Measurements from ENCODE around the gene G0S2.

Gene G0S2

DNA sequence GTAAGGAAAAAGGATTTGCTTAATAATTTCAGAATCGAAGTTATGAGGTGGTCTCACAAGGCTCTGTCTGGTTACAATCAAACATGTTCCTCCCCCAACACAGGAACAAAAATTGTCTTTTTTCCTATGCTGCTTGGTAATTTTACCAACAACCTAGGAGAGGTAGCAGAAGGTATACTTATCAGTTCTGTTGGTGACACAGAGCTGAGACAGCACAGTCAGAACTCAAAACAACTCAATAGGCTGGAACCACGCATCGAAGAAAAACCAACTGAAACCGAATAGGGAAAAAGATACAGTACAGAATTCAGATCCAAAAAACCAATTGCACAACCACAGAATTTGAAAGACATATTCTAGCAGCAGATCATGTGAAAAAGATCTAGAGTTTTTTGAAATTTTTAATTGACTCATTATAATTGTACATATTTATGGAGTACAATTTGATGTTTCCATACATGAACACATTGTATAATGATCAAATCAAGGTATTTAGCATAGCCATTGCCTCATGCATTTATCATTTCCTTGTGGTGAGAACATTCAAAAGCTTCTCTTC, 3.8 kb downstream of the G0S2 start:
- H3K4me1 ChIP-seq (ENCODE audit: control extremely low read depth in 1 of 4, control insufficient read depth in 4 of 4, insufficient read depth in 4 of 4, low read length in 3 of 4) = peaks cover 0 to 15% (median 12%) of the 10 kb centered on the region in 4 experiments
- H3K27me3 ChIP-seq (replicated peaks in 2 of 5; ENCODE audit: control insufficient read depth in 4 of 5, insufficient read depth in 5 of 5, low read length in 4 of 5) = peaks cover 11 to 81% (median 42%) of the 10 kb centered on the region in 5 experiments
- no peak for DNase-seq
- no peaks in the 10 kb centered on the region for H3K36me3 ChIP-seq (ENCODE audit: control insufficient read depth in 4 of 4, insufficient read depth in 4 of 4, low read length in 3 of 4)
- no peak overlapping the region for H3K27ac ChIP-seq (ENCODE audit: insufficient read depth in 1 of 2, low read depth in 1 of 2, low read length in 2 of 2, poor library complexity in 1 of 2, severe bottlenecking in 2 of 2)
- WGBS (ENCODE audit: insufficient coverage) = no CpG with 5 or more reads among the region's 4 CpGs
- H3K9me3 ChIP-seq (ENCODE audit: control extremely low read depth in 1 of 5, control insufficient read depth in 4 of 5, insufficient read depth in 2 of 5, low read depth in 1 of 5, low read length in 4 of 5) = peaks cover 0 to 1% (median 0%) of the 10 kb centered on the region in 5 experiments
- H3K4me3 ChIP-seq (ENCODE audit: control insufficient read depth in 1 of 7, extremely low read depth in 1 of 7, insufficient read depth in 4 of 7, low read depth in 2 of 7, low read length in 6 of 7) = no peak overlapping the region
- CTCF ChIA-PET = interaction anchor here (1.0 kb wide), 1 partner anchor 97 kb away, joined by 3 read pairs; no protein-coding TSS in a partner anchor
- POLR2A ChIA-PET = no interaction called here

DNA sequence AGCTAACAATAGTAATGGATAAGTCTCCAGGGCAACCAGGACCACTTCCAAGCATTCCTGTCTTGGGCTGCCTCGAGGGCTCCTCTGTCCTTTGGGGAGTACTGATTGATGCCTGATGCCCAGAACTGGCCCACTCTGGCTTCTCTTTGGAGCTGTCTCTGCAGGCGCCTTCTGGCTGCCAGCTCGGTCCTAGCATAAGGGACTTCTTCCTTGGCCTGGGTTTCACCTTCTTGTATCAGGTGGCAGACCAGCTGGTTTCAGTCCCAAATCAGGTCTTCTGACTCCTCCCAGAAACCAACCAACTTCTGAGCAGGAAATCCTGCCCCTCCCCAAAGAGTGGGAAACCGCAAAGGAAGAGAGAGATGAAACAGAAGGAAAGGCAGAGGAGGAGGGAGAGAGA, 10.6 kb downstream of the G0S2 start:
- H3K4me3 ChIP-seq (ENCODE audit: control insufficient read depth in 1 of 7, extremely low read depth in 1 of 7, insufficient read depth in 4 of 7, low read depth in 2 of 7, low read length in 6 of 7) = no peak overlapping the region
- no peak for DNase-seq
- H3K4me1 ChIP-seq (ENCODE audit: control extremely low read depth in 1 of 4, control insufficient read depth in 4 of 4, insufficient read depth in 4 of 4, low read length in 3 of 4) = peaks cover 0 to 8% (median 5%) of the 10 kb centered on the region in 4 experiments
- 55% methylated on average over 3 of the region's 4 CpGs for WGBS (ENCODE audit: insufficient coverage)
- ChIA-PET CTCF (interaction anchor here (0.6 to 1.5 kb wide), 7 partner anchors 12 to 117 kb away, joined by 3 to 5 read pairs (median 3); no protein-coding TSS in a partner anchor), POLR2A (interaction anchor here (1.3 kb wide), 1 partner anchor 11 kb away, joined by 5 read pairs; the partner anchor contains the start of gene G0S2)
- H3K9me3 ChIP-seq (ENCODE audit: control extremely low read depth in 1 of 5, control insufficient read depth in 4 of 5, insufficient read depth in 2 of 5, low read depth in 1 of 5, low read length in 4 of 5) = peaks cover 0 to 1% (median 0%) of the 10 kb centered on the region in 5 experiments
- no peak overlapping the region for H3K27ac ChIP-seq (ENCODE audit: insufficient read depth in 1 of 2, low read depth in 1 of 2, low read length in 2 of 2, poor library complexity in 1 of 2, severe bottlenecking in 2 of 2)
- peaks cover 3 to 25% (median 16%) of the 10 kb centered on the region in 5 experiments for H3K27me3 ChIP-seq (replicated peaks in 2 of 5; ENCODE audit: control insufficient read depth in 4 of 5, insufficient read depth in 5 of 5, low read length in 4 of 5)
- no peaks in the 10 kb centered on the region for H3K36me3 ChIP-seq (ENCODE audit: control insufficient read depth in 4 of 4, insufficient read depth in 4 of 4, low read length in 3 of 4)

DNA sequence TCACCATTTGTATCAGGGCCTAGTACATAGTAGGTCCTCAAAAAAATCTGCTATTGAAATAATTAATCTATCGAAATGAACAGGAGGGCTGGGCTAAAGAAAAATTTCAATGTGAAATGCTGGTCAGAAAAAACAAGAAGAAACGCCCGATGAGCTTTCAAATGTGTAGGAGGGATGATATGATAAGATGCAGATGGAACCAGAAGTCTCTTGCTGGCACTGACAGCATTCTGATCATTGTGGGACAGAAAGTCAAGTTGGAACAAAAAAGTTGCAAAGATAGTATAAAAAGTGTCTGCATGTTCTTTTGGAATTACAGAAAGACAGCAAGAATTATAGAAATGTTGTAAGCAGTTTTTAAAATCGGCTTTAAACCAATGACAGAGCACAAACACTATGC, 11.1 kb downstream of the G0S2 start:
- no peaks in the 10 kb centered on the region for H3K36me3 ChIP-seq (ENCODE audit: control insufficient read depth in 4 of 4, insufficient read depth in 4 of 4, low read length in 3 of 4)
- H3K27me3 ChIP-seq (replicated peaks in 2 of 5; ENCODE audit: control insufficient read depth in 4 of 5, insufficient read depth in 5 of 5, low read length in 4 of 5) = peaks cover 3 to 20% (median 13%) of the 10 kb centered on the region in 5 experiments
- DNase-seq = no peak
- 86% methylated on average over 4 of the region's 4 CpGs for WGBS (ENCODE audit: insufficient coverage)
- H3K4me1 ChIP-seq (ENCODE audit: control extremely low read depth in 1 of 4, control insufficient read depth in 4 of 4, insufficient read depth in 4 of 4, low read length in 3 of 4) = peaks cover 0 to 8% (median 5%) of the 10 kb centered on the region in 4 experiments
- H3K4me3 ChIP-seq (ENCODE audit: control insufficient read depth in 1 of 7, extremely low read depth in 1 of 7, insufficient read depth in 4 of 7, low read depth in 2 of 7, low read length in 6 of 7) = no peak overlapping the region
- ChIA-PET CTCF (interaction anchor here (0.8 to 1.5 kb wide), 4 partner anchors 33 to 117 kb away, joined by 3 to 5 read pairs (median 4); no protein-coding TSS in a partner anchor), POLR2A (interaction anchor here (1.3 kb wide), 1 partner anchor 11 kb away, joined by 5 read pairs; the partner anchor contains the start of gene G0S2)
- no peak overlapping the region for H3K27ac ChIP-seq (ENCODE audit: insufficient read depth in 1 of 2, low read depth in 1 of 2, low read length in 2 of 2, poor library complexity in 1 of 2, severe bottlenecking in 2 of 2)
- peaks cover 0 to 1% (median 0%) of the 10 kb centered on the region in 5 experiments for H3K9me3 ChIP-seq (ENCODE audit: control extremely low read depth in 1 of 5, control insufficient read depth in 4 of 5, insufficient read depth in 2 of 5, low read depth in 1 of 5, low read length in 4 of 5)

DNA sequence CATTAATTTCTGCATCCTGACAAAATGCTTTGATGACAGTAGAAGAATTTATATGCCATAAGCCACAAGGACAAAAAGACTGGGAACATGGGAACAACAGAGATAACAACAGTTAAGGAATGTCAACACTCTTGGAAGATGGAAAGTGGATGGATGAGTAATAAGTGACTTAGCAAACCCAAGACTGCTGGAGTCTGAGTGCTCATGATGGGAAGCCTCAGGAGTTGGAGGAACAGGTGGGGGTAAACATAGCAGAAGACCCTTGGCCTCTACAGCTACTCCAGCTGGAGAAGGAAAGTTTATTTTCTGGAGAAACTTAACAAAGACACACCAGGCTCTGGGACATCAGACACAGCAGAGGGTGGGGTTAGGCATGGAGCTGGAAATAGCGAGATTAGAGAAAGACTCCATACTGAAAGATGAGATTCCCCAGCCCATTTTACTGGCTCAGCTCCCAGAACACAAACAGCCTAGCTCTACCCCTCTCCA, 13.6 kb downstream of the G0S2 start:
- no peak overlapping the region for H3K4me3 ChIP-seq (ENCODE audit: control insufficient read depth in 1 of 7, extremely low read depth in 1 of 7, insufficient read depth in 4 of 7, low read depth in 2 of 7, low read length in 6 of 7)
- peaks cover 2 to 13% (median 9%) of the 10 kb centered on the region in 5 experiments for H3K27me3 ChIP-seq (replicated peaks in 2 of 5; ENCODE audit: control insufficient read depth in 4 of 5, insufficient read depth in 5 of 5, low read length in 4 of 5)
- no peaks in the 10 kb centered on the region for H3K9me3 ChIP-seq (ENCODE audit: control extremely low read depth in 1 of 5, control insufficient read depth in 4 of 5, insufficient read depth in 2 of 5, low read depth in 1 of 5, low read length in 4 of 5)
- no peaks in the 10 kb centered on the region for H3K36me3 ChIP-seq (ENCODE audit: control insufficient read depth in 4 of 4, insufficient read depth in 4 of 4, low read length in 3 of 4)
- H3K27ac ChIP-seq (ENCODE audit: insufficient read depth in 1 of 2, low read depth in 1 of 2, low read length in 2 of 2, poor library complexity in 1 of 2, severe bottlenecking in 2 of 2) = no peak overlapping the region
- ChIA-PET CTCF (interaction anchor here (1.0 to 6.2 kb wide), 9 partner anchors 8 to 125 kb away, joined by 3 to 26 read pairs (median 6); partner anchors contain the start of gene G0S2), POLR2A (no interaction called here)
- peaks cover 0 to 8% (median 5%) of the 10 kb centered on the region in 4 experiments for H3K4me1 ChIP-seq (ENCODE audit: control extremely low read depth in 1 of 4, control insufficient read depth in 4 of 4, insufficient read depth in 4 of 4, low read length in 3 of 4)
- WGBS (ENCODE audit: insufficient coverage) = no CpG with 5 or more reads among the region's 1 CpG
- DNase-seq = no peak

DNA sequence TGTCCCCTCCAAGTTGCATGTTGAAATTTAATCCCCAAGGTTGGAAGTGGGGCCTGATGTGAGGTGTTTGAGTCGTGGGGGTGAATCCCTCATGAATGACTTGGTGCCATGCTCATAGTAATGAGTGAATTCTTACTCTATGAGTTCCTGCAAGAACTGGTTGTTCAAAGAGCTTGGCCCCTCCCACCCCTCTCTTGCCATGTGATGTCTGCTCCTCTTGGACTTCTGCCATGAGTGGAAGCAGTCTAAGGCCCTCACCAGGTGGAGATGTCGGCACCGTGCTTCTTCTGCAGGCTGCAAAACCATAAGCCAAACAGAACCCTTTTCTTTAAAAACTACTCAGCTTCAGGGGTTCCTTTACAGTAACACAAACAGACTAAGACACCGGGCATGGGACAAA, 14.3 kb downstream of the G0S2 start:
- H3K27me3 ChIP-seq (replicated peaks in 2 of 5; ENCODE audit: control insufficient read depth in 4 of 5, insufficient read depth in 5 of 5, low read length in 4 of 5) = peaks cover 2 to 13% (median 7%) of the 10 kb centered on the region in 5 experiments
- WGBS (ENCODE audit: insufficient coverage) = 70% methylated on average over 4 of the region's 4 CpGs
- ChIA-PET CTCF (interaction anchor here (1.0 to 6.2 kb wide), 7 partner anchors 19 to 126 kb away, joined by 3 to 26 read pairs (median 3); no protein-coding TSS in a partner anchor), POLR2A (no interaction called here)
- H3K4me1 ChIP-seq (ENCODE audit: control extremely low read depth in 1 of 4, control insufficient read depth in 4 of 4, insufficient read depth in 4 of 4, low read length in 3 of 4) = peaks cover 0 to 8% (median 5%) of the 10 kb centered on the region in 4 experiments
- H3K27ac ChIP-seq (ENCODE audit: insufficient read depth in 1 of 2, low read depth in 1 of 2, low read length in 2 of 2, poor library complexity in 1 of 2, severe bottlenecking in 2 of 2) = no peak overlapping the region
- no peaks in the 10 kb centered on the region for H3K36me3 ChIP-seq (ENCODE audit: control insufficient read depth in 4 of 4, insufficient read depth in 4 of 4, low read length in 3 of 4)
- no peaks in the 10 kb centered on the region for H3K9me3 ChIP-seq (ENCODE audit: control extremely low read depth in 1 of 5, control insufficient read depth in 4 of 5, insufficient read depth in 2 of 5, low read depth in 1 of 5, low read length in 4 of 5)
- DNase-seq = peak in 2 of 3 donors; percentile 11 to 27
- H3K4me3 ChIP-seq (ENCODE audit: control insufficient read depth in 1 of 7, extremely low read depth in 1 of 7, insufficient read depth in 4 of 7, low read depth in 2 of 7, low read length in 6 of 7) = no peak overlapping the region

DNA sequence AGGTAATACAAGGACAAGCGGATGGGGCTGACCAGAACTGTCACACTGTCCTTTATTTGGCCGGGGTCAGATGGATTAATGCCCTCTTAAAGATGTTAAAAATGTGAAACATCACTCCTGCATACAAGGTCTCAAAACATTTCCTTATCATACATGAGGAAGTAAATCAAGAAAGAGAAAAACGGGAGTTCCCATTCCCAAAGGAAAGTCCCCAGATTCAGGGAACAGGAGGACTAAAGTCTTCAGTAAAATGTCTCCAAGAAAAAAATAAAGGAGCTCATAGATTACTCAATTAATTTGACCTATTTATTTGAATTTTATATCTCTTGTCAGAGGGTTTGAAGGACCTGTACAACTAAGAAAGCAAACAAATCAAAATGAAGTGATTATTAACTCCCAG, 16.0 kb downstream of the G0S2 start:
- no CpG with 5 or more reads among the region's 3 CpGs for WGBS (ENCODE audit: insufficient coverage)
- H3K36me3 ChIP-seq (ENCODE audit: control insufficient read depth in 4 of 4, insufficient read depth in 4 of 4, low read length in 3 of 4) = no peaks in the 10 kb centered on the region
- H3K27me3 ChIP-seq (replicated peaks in 2 of 5; ENCODE audit: control insufficient read depth in 4 of 5, insufficient read depth in 5 of 5, low read length in 4 of 5) = peaks cover 2 to 10% (median 5%) of the 10 kb centered on the region in 5 experiments
- no peaks in the 10 kb centered on the region for H3K9me3 ChIP-seq (ENCODE audit: control extremely low read depth in 1 of 5, control insufficient read depth in 4 of 5, insufficient read depth in 2 of 5, low read depth in 1 of 5, low read length in 4 of 5)
- CTCF ChIA-PET = interaction anchor here (1.0 to 6.2 kb wide), 12 partner anchors 8 to 125 kb away, joined by 3 to 26 read pairs (median 4); partner anchors contain the start of gene CAMK1G
- DNase-seq = no peak
- no peak overlapping the region for H3K27ac ChIP-seq (ENCODE audit: insufficient read depth in 1 of 2, low read depth in 1 of 2, low read length in 2 of 2, poor library complexity in 1 of 2, severe bottlenecking in 2 of 2)
- no peaks in the 10 kb centered on the region for H3K4me1 ChIP-seq (ENCODE audit: control extremely low read depth in 1 of 4, control insufficient read depth in 4 of 4, insufficient read depth in 4 of 4, low read length in 3 of 4)
- POLR2A ChIA-PET = no interaction called here
- no peak overlapping the region for H3K4me3 ChIP-seq (ENCODE audit: control insufficient read depth in 1 of 7, extremely low read depth in 1 of 7, insufficient read depth in 4 of 7, low read depth in 2 of 7, low read length in 6 of 7)

DNA sequence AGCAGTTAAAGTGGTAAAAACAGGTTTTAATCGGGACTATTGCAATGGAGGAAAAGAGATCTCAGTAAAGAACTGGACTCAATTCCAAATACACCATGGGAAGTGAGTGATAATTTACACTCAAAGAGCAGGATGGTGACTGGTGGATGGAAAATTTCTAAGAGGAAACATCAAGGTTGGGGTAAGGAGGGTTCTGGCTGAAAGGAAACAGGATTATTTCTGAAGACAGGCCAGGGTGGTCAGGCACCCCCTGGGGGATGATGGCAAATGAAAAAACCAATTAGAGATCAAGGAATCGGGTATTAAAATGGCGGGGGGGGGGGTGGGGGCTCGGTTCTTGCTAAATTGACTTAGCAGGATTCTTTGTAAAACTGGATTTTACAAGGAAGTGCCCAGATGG, 17.1 kb downstream of the G0S2 start:
- no peak overlapping the region for H3K4me3 ChIP-seq (ENCODE audit: control insufficient read depth in 1 of 7, extremely low read depth in 1 of 7, insufficient read depth in 4 of 7, low read depth in 2 of 7, low read length in 6 of 7)
- CTCF ChIA-PET = interaction anchor here (0.9 to 6.2 kb wide), 14 partner anchors 9 to 126 kb away, joined by 3 to 26 read pairs (median 4); partner anchors contain the start of genes CAMK1G and G0S2
- no peaks in the 10 kb centered on the region for H3K9me3 ChIP-seq (ENCODE audit: control extremely low read depth in 1 of 5, control insufficient read depth in 4 of 5, insufficient read depth in 2 of 5, low read depth in 1 of 5, low read length in 4 of 5)
- H3K4me1 ChIP-seq (ENCODE audit: control extremely low read depth in 1 of 4, control insufficient read depth in 4 of 4, insufficient read depth in 4 of 4, low read length in 3 of 4) = no peaks in the 10 kb centered on the region
- H3K36me3 ChIP-seq (ENCODE audit: control insufficient read depth in 4 of 4, insufficient read depth in 4 of 4, low read length in 3 of 4) = no peaks in the 10 kb centered on the region
- POLR2A ChIA-PET = no interaction called here
- H3K27me3 ChIP-seq (replicated peaks in 2 of 5; ENCODE audit: control insufficient read depth in 4 of 5, insufficient read depth in 5 of 5, low read length in 4 of 5) = peaks cover 2 to 10% (median 5%) of the 10 kb centered on the region in 5 experiments
- DNase-seq = no peak
- 91% methylated on average over 1 of the region's 4 CpGs for WGBS (ENCODE audit: insufficient coverage)
- no peak overlapping the region for H3K27ac ChIP-seq (ENCODE audit: insufficient read depth in 1 of 2, low read depth in 1 of 2, low read length in 2 of 2, poor library complexity in 1 of 2, severe bottlenecking in 2 of 2)
